KOPT-K1 (cell line): ENCODE results near the gene STAB2.

Experiments
- H3K27ac ChIP-seq: fragments of 200-600 bp; sonication (generic); 2 replicates; pipeline ENCODE4 v1.5.1; 2016; ENCODE audit warnings: antibody characterized with exemption, mild to moderate bottlenecking, low read depth, low read length; ENCODE audit not compliant: poor library complexity, severe bottlenecking
- H3K36me3 ChIP-seq: fragments of 200-600 bp; sonication (generic); 2 replicates; pipeline ENCODE4 v1.5.1; 2017; ENCODE audit warnings: antibody characterized with exemption, mild to moderate bottlenecking, low read length, moderate library complexity; ENCODE audit not compliant: insufficient read depth
- H3K9me3 ChIP-seq: fragments of 200-600 bp; sonication (generic); 2 replicates; pipeline ENCODE4 v1.5.1; 2017; ENCODE audit warnings: antibody characterized with exemption, low read length, mild to moderate bottlenecking; ENCODE audit not compliant: insufficient read depth, poor library complexity, severe bottlenecking

STAB2 gene

GRCh38 chr12:103748875-103749274 is 161.8 kb downstream of the STAB2 start:
- Histone ChIP-seq H3K36me3 (no peaks in the 10 kb centered on the region), H3K9me3 (no peaks in the 10 kb centered on the region), H3K27ac (no peak overlapping the region)

- no peaks in the 10 kb centered on the region for H3K9me3 ChIP-seq
- no peak overlapping the region for H3K27ac ChIP-seq
- H3K36me3 ChIP-seq, result no peaks in the 10 kb centered on the region
Observed at GRCh38 chr12:103751171-103751570, 164.1 kb downstream of the STAB2 start.

- Histone ChIP-seq H3K36me3 (no peaks in the 10 kb centered on the region), H3K9me3 (no peaks in the 10 kb centered on the region), H3K27ac (no peak overlapping the region)
Observed at GRCh38 chr12:103751600-103751999, 164.5 kb downstream of the STAB2 start.

GRCh38 chr12:103755425-103755824 is 168.4 kb downstream of the STAB2 start:
- Histone ChIP-seq H3K27ac (no peak overlapping the region), H3K9me3 (no peaks in the 10 kb centered on the region), H3K36me3 (no peaks in the 10 kb centered on the region)

- H3K36me3 ChIP-seq, result no peaks in the 10 kb centered on the region
- no peak overlapping the region for H3K27ac ChIP-seq
Observed at GRCh38 chr12:103756443-103756842, 169.4 kb downstream of the STAB2 start.

GRCh38 chr12:103757248-103757647 is 170.2 kb downstream of the STAB2 start:
- no peaks in the 10 kb centered on the region for H3K9me3 ChIP-seq
- H3K27ac ChIP-seq, result no peak overlapping the region
- H3K36me3 ChIP-seq, result no peaks in the 10 kb centered on the region

More at GRCh38 chr12:103756443-103756842, 169.4 kb downstream of the STAB2 start:
- H3K9me3 ChIP-seq, result no peaks in the 10 kb centered on the region

- Histone ChIP-seq H3K9me3 (no peaks in the 10 kb centered on the region), H3K27ac (no peak overlapping the region), H3K36me3 (no peaks in the 10 kb centered on the region)
Observed at GRCh38 chr12:103758310-103759089, 171.4 kb downstream of the STAB2 start.

- Histone ChIP-seq H3K9me3 (no peaks in the 10 kb centered on the region), H3K36me3 (no peaks in the 10 kb centered on the region), H3K27ac (no peak overlapping the region)
Observed at GRCh38 chr12:103762473-103762872, 175.4 kb downstream of the STAB2 start.

GRCh38 chr12:103765322-103765721 is 178.2 kb downstream of the STAB2 start:
- no peaks in the 10 kb centered on the region for H3K9me3 ChIP-seq
- no peaks in the 10 kb centered on the region for H3K36me3 ChIP-seq
- no peak overlapping the region for H3K27ac ChIP-seq

GRCh38 chr12:103766028-103766427 is 179.0 kb downstream of the STAB2 start:
- Histone ChIP-seq H3K9me3 (no peaks in the 10 kb centered on the region), H3K36me3 (no peaks in the 10 kb centered on the region)

GRCh38 chr12:103768467-103769123 is 181.5 kb downstream of the STAB2 start:
- no peak overlapping the region for H3K27ac ChIP-seq
- H3K36me3 ChIP-seq, result no peaks in the 10 kb centered on the region
- no peaks in the 10 kb centered on the region for H3K9me3 ChIP-seq

More at GRCh38 chr12:103766028-103766427, 179.0 kb downstream of the STAB2 start:
- H3K27ac ChIP-seq, result no peak overlapping the region

- Histone ChIP-seq H3K9me3 (no peaks in the 10 kb centered on the region), H3K36me3 (no peaks in the 10 kb centered on the region), H3K27ac (no peak overlapping the region)
Observed at GRCh38 chr12:103769240-103769945, 182.3 kb downstream of the STAB2 start.

- H3K9me3 ChIP-seq, result no peaks in the 10 kb centered on the region
- no peak overlapping the region for H3K27ac ChIP-seq
- peaks cover 3% of the 10 kb centered on the region; the same call in 1 of the 2 replicates for H3K36me3 ChIP-seq
Observed at GRCh38 chr12:103771466-103771865, 184.4 kb downstream of the STAB2 start.

GRCh38 chr12:103772367-103773108 is 185.5 kb downstream of the STAB2 start:
- Histone ChIP-seq H3K27ac (no peak overlapping the region), H3K36me3 (peaks cover 14% of the 10 kb centered on the region; the same call in 1 of the 2 replicates)

More at GRCh38 chr12:103772367-103773108, 185.5 kb downstream of the STAB2 start:
- H3K9me3 ChIP-seq, result no peaks in the 10 kb centered on the region
